HEK293T (cell line): ENCODE data around the gene RARG.
A peak's percentile ranks its signal among the peaks of the same experiment; 100 is the strongest.

Source experiments
- CTCF ChIA-PET: fragments of 350-600 bp; formaldehyde crosslinking; extraction: SDS; loops from one replicate; lab custom pipeline; 2021; ENCODE audit warnings: antibody characterized with exemption, inconsistent platforms; lab: Yijun Ruan, JAX
- POLR2A ChIA-PET: fragments of 350-600 bp; formaldehyde crosslinking; extraction: SDS; loops from one replicate; lab custom pipeline; 2020; ENCODE audit warnings: antibody characterized with exemption, inconsistent platforms; lab: Yijun Ruan, JAX
- DNase-seq: peaks from one replicate; pipeline ENCODE4 v3.0.0; 2012; ENCODE audit warnings: mixed read lengths; ENCODE audit errors: extremely low spot score
- ARNT ChIP-seq: fragments of 450-650 bp; IDR thresholded peaks from 2 replicates; pipeline ENCODE4 v1.6.1; 2017; ENCODE audit warnings: mild to moderate bottlenecking
- BHLHE40 ChIP-seq: fragments of 450-650 bp; IDR thresholded peaks from 2 replicates; pipeline ENCODE4 v1.6.1; 2016; ENCODE audit warnings: mild to moderate bottlenecking, moderate library complexity, borderline replicate concordance
- CTBP1 ChIP-seq: fragments of 450-650 bp; IDR thresholded peaks from 2 replicates; pipeline ENCODE4 v1.6.1; 2016; ENCODE audit warnings: borderline replicate concordance
- ELF4 ChIP-seq: fragments of 450-650 bp; IDR thresholded peaks from 2 replicates; pipeline ENCODE4 v1.6.1; 2017; ENCODE audit warnings: antibody characterized with exemption
- FOXK2 ChIP-seq: fragments of 450-650 bp; IDR thresholded peaks from 2 replicates; pipeline ENCODE4 v1.6.1; 2016; ENCODE audit warnings: mild to moderate bottlenecking
- FOXM1 ChIP-seq: fragments of 450-650 bp; IDR thresholded peaks from 2 replicates; pipeline ENCODE4 v1.6.1; 2017; ENCODE audit warnings: mild to moderate bottlenecking, borderline replicate concordance
- HDGF ChIP-seq: fragments of 450-650 bp; IDR thresholded peaks from 2 replicates; pipeline ENCODE4 v1.6.1; 2017; ENCODE audit warnings: antibody characterized with exemption, borderline replicate concordance
- L3MBTL2 ChIP-seq: fragments of 450-650 bp; conservative IDR thresholded peaks from 2 replicates; pipeline ENCODE4 v1.6.1; 2016; ENCODE audit warnings: mild to moderate bottlenecking
- LEF1 ChIP-seq: fragments of 450-650 bp; IDR thresholded peaks from 2 replicates; pipeline ENCODE4 v1.6.1; 2017; ENCODE audit warnings: mild to moderate bottlenecking, borderline replicate concordance
- NFRKB ChIP-seq: fragments of 450-650 bp; IDR thresholded peaks from 2 replicates; pipeline ENCODE4 v1.6.1; 2016; ENCODE audit warnings: mild to moderate bottlenecking, moderate library complexity
- PKNOX1 ChIP-seq: fragments of 450-650 bp; IDR thresholded peaks from 2 replicates; pipeline ENCODE4 v1.6.1; 2016
- SP1 ChIP-seq: fragments of 450-650 bp; IDR thresholded peaks from 2 replicates; pipeline ENCODE4 v1.6.1; 2017
- SUZ12 ChIP-seq: fragments of 450-650 bp; IDR thresholded peaks from 2 replicates; pipeline ENCODE4 v1.6.1; 2016; ENCODE audit warnings: mild to moderate bottlenecking
- TARDBP ChIP-seq: fragments of 450-650 bp; IDR thresholded peaks from 2 replicates; pipeline ENCODE4 v1.6.1; 2016
- ZNF384 ChIP-seq: fragments of 450-650 bp; IDR thresholded peaks from 2 replicates; pipeline ENCODE4 v1.6.1; 2016

The RARG gene

GRCh38 chr12:53252349-53252916 lies 20.4 kb upstream of the RARG start:
- TF ChIP-seq BHLHE40 (no peak), HDGF (0 out of 2 replicates have a peak, but pooled peaks have one; percentile 44)
- ChIA-PET POLR2A (interaction anchor here (2.2 to 2.3 kb wide), 2 partner anchors 15 to 38 kb away, joined by 12 to 20 read pairs; partner anchors contain the start of gene ESPL1), CTCF (interaction anchor here (0.8 kb wide), 1 partner anchor 15 kb away, joined by 3 read pairs; no protein-coding TSS in a partner anchor)
- no peak for DNase-seq

- TF ChIP-seq TARDBP (no peak), ELF4 (peak; percentile 71), BHLHE40 (no peak), PKNOX1 (no peak), CTBP1 (no peak), HDGF (no peak)
- ChIA-PET CTCF (interaction anchor here (0.6 to 1.4 kb wide), 4 partner anchors 16 to 172 kb away, joined by 3 to 20 read pairs (median 4); partner anchors contain the start of gene AMHR2), POLR2A (interaction anchor here (0.6 to 2.3 kb wide), 13 partner anchors 10 to 71 kb away, joined by 3 to 20 read pairs (median 5); partner anchors contain the start of genes CSAD, ESPL1, PFDN5 and ZNF740)
- peak; percentile 91 for DNase-seq
Observed at GRCh38 chr12:53251477-53252348, 19.7 kb upstream of the RARG start.

- ChIA-PET CTCF (no interaction called here), POLR2A (no interaction called here)
- TF ChIP-seq CTBP1: no peak
- TF ChIP-seq FOXM1: no peak
- no peak for TF ChIP-seq L3MBTL2
- no peak for TF ChIP-seq ARNT
- no peak for TF ChIP-seq SUZ12
- TF ChIP-seq BHLHE40: no peak
- no peak for TF ChIP-seq ZNF384
- DNase-seq: no peak
Observed at GRCh38 chr12:53245286-53245685, 13.3 kb upstream of the RARG start.

GRCh38 chr12:53244337-53244736 lies 12.3 kb upstream of the RARG start:
- DNase-seq: no peak
- no peak for TF ChIP-seq LEF1
- ChIA-PET POLR2A (no interaction called here), CTCF (interaction anchor here (0.8 to 1.4 kb wide), 2 partner anchors 23 to 31 kb away, joined by 3 to 5 read pairs; partner anchors contain the start of gene ESPL1)

- ChIA-PET CTCF (interaction anchor here (0.5 to 1.7 kb wide), 4 partner anchors 28 to 49 kb away, joined by 3 to 7 read pairs (median 4); no protein-coding TSS in a partner anchor), POLR2A (interaction anchor here (1.0 kb wide), 1 partner anchor 10 kb away, joined by 3 read pairs; a partner anchor contains a TSS)
- DNase-seq: no peak
- TF ChIP-seq FOXK2 (no peak), BHLHE40 (no peak), ELF4 (no peak)
Observed at GRCh38 chr12:53241623-53242412, 9.8 kb upstream of the RARG start.

- CTCF ChIA-PET: interaction anchor here (0.6 kb wide), 1 partner anchor 228 kb away, joined by 3 read pairs; no protein-coding TSS in a partner anchor
- POLR2A ChIA-PET: no interaction called here
Observed at GRCh38 chr12:53239643-53240258, 7.7 kb upstream of the RARG start.

GRCh38 chr12:53236443-53237111 lies 4.6 kb upstream of the RARG start:
- POLR2A ChIA-PET: no interaction called here
- no peak for DNase-seq
- CTCF ChIA-PET: interaction anchor here (0.7 kb wide), 1 partner anchor 30 kb away, joined by 3 read pairs; no protein-coding TSS in a partner anchor
- TF ChIP-seq SUZ12 (no peak), PKNOX1 (no peak), ARNT (no peak), TARDBP (no peak), FOXK2 (no peak), BHLHE40 (no peak), HDGF (no peak), LEF1 (no peak), FOXM1 (no peak), ELF4 (no peak), CTBP1 (no peak), ZNF384 (no peak), SP1 (no peak), NFRKB (no peak)

More at GRCh38 chr12:53239643-53240258, 7.7 kb upstream of the RARG start:
- TF ChIP-seq ELF4: no peak
- TF ChIP-seq SP1: no peak
- no peak for TF ChIP-seq HDGF
- TF ChIP-seq L3MBTL2: no peak
- no peak for DNase-seq
